Transverse colon (tissue), 3 donors: ENCODE measurements around the gene ENPP5.

Source experiments
- CTCF ChIP-seq, 5 experiments: fragments of 200-600 bp in 3 of 5; fragments of 450-650 bp in 2 of 5; sonication (generic) in 3 of 5; IDR thresholded peaks; 1 replicate in 2 of 5; 2 replicates in 3 of 5; pipeline ENCODE4 v1.5.1; 2016 to 2017; ENCODE audit warnings: antibody characterized with exemption in 5 of 5, inconsistent platforms in 3 of 5, mild to moderate bottlenecking in 2 of 5, moderate library complexity in 1 of 5
- POLR2A ChIP-seq: fragments of 450-650 bp; IDR thresholded peaks from one replicate; pipeline ENCODE4 v1.6.1; 2016; ENCODE audit warnings: antibody characterized with exemption, mild to moderate bottlenecking, moderate library complexity

- TF ChIP-seq POLR2A (no peak), CTCF (IDR thresholded peaks at IDR 0.05) (no peak)
Measured at GRCh38 chr6:46159229-46159628, 11.6 kb downstream of the ENPP5 start.
